Stimulated activated CD4-positive, alpha-beta T cell treated with anti-CD3 and anti-CD28 coated beads, Interleukin-12 subunit alpha, Interleukin-12 subunit beta, amount 100 ng/mL, for 4 hours (primary cell): Measurements from ENCODE around the gene IDS.
"Not testable (repeated sequence)": the region's sequence is repeated elsewhere in the genome, so short reads cannot be mapped to it uniquely, and the experiment has no call there.

Experiments
- DNase-seq: peaks from one replicate; pipeline ENCODE4 v3.0.0-alpha.2; 2020

The IDS gene

GRCh38 chrX:149497054-149497453 is 8.1 kb downstream of the IDS start:
- no peak for DNase-seq

GRCh38 chrX:149495573-149496071 is 9.5 kb downstream of the IDS start:
- no peak for DNase-seq

DNA sequence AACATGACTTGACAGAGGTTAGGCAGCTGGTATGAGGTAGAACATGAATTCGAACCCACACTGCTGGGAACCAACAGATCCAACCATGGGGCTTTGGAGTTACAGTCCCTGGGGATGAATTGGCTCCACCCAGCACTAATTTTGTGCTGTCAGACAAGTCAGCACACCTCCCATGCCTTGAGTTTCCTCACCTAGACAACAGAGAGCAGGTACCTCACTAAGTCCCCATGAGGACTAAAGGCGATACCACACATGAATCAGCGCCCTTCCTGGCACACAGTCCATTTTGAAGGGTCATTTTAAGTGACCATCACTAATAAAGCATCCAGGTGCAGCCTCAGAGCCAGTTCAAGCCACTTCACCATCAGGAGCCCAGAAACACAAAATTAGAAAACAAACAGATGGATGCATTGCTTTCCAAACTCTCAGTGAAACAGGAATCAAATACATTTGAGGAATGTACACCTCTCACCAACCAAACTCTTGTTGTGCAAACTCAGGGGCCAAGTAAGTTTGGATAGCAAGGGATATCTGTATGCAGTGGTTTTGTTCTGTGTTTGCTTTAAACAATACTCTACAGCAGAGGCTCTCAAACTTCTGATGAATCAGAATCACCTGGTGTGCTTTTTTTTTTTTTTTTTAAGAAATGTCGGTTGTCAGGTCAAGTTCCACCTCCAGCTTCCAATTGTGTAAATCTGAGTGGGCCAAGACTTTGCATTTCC is 10.1 kb downstream of the IDS start:
- DNase-seq, result no peak

DNA sequence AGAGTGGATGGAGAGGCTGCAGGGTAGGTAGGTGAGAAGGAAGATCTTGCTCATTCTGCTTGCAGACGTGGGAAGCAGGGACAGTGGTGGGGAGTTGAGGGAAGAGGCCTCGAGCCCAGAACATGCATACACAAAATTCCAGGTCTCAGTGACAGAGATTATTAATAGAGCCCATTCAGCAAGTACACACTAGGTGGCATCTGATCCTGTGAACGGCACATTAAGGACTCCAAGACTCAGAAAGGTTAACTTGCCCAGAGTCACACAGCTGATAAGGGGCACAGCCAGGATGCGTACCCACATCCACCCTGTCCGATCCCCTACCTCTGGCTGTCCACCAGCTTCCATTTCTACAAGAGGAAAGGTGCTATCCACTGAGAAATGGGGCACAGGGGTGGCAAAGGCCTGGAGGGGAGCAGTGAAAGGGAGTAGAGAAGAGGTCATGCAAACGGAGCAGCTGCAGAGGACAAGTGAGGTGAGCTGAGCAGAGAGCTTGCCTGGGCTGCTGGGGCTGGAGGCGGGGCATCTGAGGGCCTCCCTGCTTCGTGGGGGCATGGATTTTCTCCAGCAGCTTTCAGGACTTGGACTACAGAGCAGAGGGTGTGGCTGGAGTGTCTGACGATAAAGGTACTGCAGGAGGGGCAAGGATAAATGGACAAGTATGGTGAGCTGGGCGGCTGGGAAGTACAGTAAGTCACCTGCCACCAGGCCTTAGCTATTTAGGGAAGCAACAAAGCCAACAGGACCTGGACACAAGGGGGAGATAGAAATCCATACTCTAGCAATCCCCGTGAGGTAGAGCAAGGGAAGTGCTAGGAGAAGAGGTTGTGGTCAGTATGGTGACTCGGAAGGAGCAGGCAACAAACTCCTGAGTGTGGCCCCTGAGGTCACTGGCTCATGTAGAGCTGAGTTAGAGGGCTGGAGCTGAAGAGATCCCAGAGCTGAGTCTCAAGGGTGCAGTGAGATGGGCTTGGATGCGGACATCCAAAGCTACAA is 11.2 kb downstream of the IDS start:
- no peak for DNase-seq

DNA sequence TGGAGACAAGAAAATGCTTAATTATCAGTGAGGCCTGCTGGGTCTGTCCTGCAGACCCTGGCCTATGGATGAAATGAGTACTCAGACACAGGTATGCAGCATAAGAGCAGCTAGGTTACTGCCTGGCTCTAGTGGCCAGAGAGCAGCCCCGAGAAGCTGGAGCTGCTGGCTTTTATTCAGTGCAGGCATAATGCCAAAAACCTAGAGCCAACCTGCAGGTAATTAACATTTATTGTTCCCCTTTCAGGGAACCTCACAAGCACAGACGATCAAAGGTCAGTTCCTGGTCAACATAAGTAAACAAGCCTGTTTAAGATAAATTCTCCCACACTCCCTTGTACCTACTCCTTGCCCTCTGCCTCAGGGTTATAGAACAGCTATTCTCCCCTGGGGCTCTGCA is 13.3 kb downstream of the IDS start:
- no peak for DNase-seq

DNA sequence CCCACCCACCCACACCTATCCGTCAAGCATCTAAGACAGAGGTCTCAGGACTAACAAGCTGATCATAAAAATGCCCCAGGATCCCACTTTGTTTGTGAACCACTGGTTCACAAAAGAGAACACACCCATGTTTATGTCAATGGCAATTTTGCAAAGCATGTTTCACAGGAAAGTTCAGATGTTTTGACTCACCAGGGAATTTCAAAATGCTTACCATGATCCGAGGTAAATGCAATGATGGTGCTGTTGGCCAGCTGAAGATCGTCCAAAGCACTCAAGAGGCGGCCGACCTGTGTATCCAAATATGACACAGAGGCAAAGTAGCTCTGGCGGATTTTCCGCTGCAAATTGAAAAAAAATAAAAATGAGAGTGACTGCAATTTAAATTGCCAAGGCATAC is 15.0 kb downstream of the IDS start:
- DNase-seq, result no peak

- not testable (repeated sequence) for DNase-seq
These were observed 16.6 kb downstream of the IDS start for GRCh38 chrX:149488411-149489052.

- not testable (repeated sequence) for DNase-seq
These were observed 17.1 kb downstream of the IDS start for GRCh38 chrX:149488008-149488407.

GRCh38 chrX:149487292-149487691 is 17.8 kb downstream of the IDS start:
- DNase-seq, result no peak

- no peak for DNase-seq
These were observed 28.6 kb downstream of the IDS start for GRCh38 chrX:149476513-149476912.

DNA sequence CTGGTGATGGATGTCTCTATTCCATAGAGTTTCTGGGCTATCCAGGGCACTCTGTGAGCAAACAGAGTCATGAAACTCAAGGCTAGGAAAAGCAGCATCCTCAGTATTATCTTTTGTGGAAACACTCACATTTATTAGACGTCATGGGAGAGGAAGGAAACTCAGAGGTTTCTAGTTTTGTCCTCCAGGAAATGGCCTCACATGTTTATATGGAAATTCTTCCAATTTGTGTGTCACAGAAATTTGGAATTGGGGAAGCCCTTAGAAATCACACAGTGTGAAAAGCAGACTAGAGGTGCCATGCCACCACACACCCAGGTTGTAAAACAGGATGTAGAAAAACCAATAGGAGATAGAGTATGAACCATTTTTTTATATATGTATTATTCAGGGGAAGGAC is 31.1 kb downstream of the IDS start:
- no peak for DNase-seq

GRCh38 chrX:149473092-149473491 is 32.0 kb downstream of the IDS start:
- no peak for DNase-seq

DNA sequence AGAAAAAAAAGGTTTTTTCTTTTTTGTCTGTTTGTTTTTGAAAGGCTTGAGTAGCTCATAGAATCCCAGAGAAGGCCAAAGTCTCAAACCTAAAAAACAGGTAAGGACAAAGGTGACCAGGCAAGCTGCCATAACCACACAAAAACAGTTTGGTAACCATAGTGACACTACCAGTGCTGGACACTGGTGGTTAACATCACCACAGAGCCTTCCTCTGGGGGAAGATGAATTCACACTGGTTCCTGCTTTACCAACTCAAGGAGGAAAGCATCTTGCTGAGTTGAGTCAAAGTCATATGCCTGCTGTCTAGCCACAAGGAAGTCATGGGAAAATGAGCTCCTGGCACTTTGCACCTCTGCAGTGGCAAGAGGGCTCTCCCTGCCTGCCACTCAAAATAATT is 32.5 kb downstream of the IDS start:
- no peak for DNase-seq

- no peak for DNase-seq
These were observed 33.7 kb downstream of the IDS start for GRCh38 chrX:149471397-149471796.

DNA sequence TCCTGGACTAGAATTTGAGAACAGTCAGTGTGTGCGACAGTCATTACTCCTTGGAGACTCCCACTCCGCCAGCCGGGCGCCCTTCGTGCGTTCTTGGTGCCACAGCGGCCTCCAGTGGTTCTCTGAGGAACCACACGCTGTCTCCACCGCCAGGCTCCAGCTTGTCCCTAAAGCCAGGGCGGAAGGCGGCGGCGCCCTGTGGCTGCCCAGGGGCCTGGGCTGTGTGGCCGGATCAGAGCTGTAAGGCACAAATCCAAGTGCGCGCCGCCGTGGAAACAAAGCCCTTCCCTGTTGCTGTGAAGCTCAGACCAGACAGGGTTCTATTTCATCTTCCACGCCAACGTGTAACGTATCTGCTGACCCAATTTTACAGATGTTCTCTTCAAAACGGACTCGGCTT is 34.2 kb downstream of the IDS start:
- DNase-seq, result peak; percentile 60

- DNase-seq, result no peak
These were observed 35.7 kb downstream of the IDS start for GRCh38 chrX:149469406-149469805.

GRCh38 chrX:149467920-149468319 is 37.2 kb downstream of the IDS start:
- no peak for DNase-seq

GRCh38 chrX:149467461-149467860 is 37.6 kb downstream of the IDS start:
- no peak for DNase-seq

- DNase-seq, result no peak
These were observed 42.3 kb downstream of the IDS start for GRCh38 chrX:149462849-149463248.

DNA sequence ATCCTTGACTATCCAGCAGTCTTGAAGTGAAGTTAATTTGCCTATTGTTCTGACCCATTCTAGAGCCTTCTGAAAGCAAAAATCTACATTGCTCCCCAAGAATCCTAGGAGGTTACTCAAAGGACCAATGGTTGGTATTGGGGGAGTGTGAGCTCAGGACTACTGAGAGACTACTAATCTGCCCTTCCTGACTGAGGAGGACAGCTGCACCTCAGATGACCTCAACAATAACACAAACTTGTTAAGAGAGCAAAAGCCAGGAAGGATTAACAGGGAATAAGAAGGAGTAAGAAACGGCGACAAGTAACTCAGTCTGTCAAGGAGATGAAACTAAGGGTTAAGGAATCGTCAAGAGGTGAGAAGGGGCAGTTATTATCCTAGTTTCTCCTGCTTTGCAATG is 43.4 kb downstream of the IDS start:
- no peak for DNase-seq

DNA sequence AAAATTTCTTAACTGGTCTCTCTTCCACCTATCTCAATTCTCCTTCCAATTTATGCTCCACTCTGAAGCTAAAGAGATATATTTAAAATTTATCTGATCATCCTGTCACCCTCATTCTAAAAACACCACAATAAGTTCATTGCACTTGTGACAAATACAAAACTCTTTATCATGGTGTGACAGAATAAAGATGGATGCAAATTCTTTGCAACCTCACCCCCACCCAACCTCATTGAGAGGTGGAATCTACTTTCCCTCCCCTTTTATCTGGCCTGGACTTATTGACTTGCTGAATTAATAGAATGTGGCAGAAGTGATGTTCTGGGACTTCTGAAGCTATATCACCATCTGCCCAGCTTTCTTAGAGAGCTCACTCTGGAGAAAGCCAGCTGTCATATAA is 46.5 kb downstream of the IDS start:
- no peak for DNase-seq

DNA sequence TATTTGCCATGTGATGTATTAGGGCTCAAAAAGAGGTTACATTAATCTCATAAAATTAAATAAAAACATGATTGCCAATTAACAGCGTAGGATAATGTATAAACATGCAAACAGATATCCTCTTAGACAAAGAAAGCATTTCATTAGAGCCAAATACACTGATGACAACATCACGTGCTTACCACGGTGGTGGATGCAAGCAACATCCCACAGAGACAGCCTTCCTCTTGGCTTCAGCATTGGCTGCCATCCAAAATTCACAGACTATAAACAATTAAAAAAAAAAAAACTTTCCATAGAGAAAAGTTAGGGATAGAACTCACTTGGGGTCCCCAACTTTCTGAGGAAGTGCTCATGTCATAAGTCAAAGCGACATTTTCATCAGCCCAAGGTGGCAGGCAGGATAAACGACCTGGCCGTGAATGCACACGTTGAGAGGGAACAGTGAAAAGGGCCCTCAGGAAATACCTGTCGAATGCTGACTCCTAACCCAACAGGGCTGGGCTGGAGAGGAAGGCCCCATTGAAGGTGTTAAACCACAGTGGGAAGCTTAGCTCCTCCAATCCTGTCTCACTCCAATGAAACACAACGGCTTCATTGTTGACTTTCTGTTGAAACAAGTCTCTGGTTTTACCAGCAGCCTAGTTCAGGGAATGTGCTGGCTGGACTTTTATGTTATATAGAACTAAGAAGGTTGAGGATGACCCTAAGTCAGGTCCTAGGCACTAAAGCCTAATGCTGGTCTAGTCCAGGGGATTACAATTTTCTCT is 48.4 kb downstream of the IDS start:
- DNase-seq, result no peak

DNA sequence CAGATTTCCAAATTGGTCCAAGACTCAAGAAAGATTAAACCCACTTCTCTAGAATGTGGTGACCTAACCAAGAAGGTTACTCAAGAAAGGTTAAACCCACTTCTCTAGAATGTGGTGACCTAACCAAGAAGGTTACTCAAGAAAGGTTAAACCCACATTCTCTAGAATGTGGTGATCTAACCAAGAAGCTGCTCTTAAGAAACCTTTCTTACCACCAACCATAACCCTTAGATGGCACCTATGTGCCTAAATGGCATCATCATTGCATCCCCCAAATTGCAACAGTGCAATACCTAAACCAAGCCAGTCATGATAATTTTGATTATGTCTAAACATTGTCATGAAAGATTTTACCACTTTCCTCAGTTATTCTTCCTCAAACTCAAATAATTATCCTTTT is 49.2 kb downstream of the IDS start:
- DNase-seq, result no peak
